IgD-negative memory B cell (primary cell): ENCODE measurements around the gene LY86. TPM values are rescaled to one million over a fixed set of nuclear protein-coding genes. Genes with fewer than 3 reads are reported as not detected.
A peak's percentile ranks its signal among the peaks of the same experiment; 100 is the strongest.

Experiments
- H3K27ac Mint-ChIP-seq, 3 donors: one replicate each; pipeline ENCODE4 v1.8.0; 2020 to 2022; ENCODE audit warnings: mild to moderate bottlenecking in 3 of 3, mixed read lengths in 3 of 3, moderate library complexity in 1 of 3
- H3K27me3 Mint-ChIP-seq: one replicate; pipeline ENCODE4 v1.8.0; 2021; ENCODE audit warnings: mixed read lengths
- H3K36me3 Mint-ChIP-seq: one replicate; pipeline ENCODE4 v1.8.0; 2020; ENCODE audit warnings: mild to moderate bottlenecking, mixed read lengths
- H3K4me1 Mint-ChIP-seq, 3 donors: one replicate each; pipeline ENCODE4 v1.8.0; 2020 to 2022; ENCODE audit warnings: mixed read lengths in 3 of 3, mild to moderate bottlenecking in 1 of 3
- H3K4me3 Mint-ChIP-seq, 4 donors: one replicate each; pipeline ENCODE4 v1.8.0; 2020 to 2022; ENCODE audit warnings: mild to moderate bottlenecking in 4 of 4, mixed read lengths in 4 of 4, moderate library complexity in 3 of 4
- H3K9me3 Mint-ChIP-seq, 3 donors: one replicate each; pipeline ENCODE4 v1.8.0; 2020 to 2021; ENCODE audit warnings: mixed read lengths in 3 of 3, mild to moderate bottlenecking in 1 of 3
- polyA plus RNA-seq: library from polyadenylated mRNA; unstranded; fragments of 300-500 nt; fragmentation: Illumina TruSeq; gene quantifications from one replicate; pipeline ENCODE4 v1.2.3, GENCODE V29; 2021

Gene LY86
- polyA plus RNA-seq, 1 donor from 2014 or later = 394 TPM

DNA sequence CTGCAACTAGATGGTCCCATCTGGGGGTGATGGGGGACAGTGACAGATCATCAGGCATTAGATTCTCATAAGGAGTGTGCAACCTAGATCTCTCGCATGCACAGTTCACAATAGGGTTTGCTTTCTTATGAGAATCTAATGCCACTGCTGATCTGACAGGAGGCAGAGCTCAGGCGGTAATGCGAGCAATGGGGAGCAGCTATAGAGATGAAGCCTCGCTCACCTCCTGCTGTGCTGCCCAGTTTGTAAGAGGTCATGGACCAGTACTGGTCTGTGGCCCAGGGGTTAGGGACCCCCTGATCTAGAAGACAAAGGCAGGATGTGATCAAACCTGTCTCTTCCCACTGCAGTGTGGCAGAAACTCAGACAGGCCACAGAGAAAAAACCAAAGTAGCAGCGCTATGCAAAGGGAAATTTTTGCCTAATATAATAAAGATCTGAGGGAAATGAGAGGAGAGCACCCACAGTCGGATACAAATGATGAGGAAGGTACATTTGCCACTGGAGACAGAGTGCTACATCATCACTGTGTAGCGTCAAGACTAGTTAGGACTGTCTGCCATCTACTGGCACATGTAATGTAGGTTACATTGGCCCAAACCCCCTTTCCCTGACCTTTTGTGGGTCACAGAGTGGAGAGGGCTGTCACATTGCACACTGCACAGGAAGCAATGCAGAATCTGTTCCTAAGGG is 4.1 kb upstream of the LY86 start:
- no peaks in the 10 kb centered on the region for H3K27me3 Mint-ChIP-seq
- H3K27ac Mint-ChIP-seq = peak overlapping the region in 1 of 3 donors; percentile 49
- H3K4me1 Mint-ChIP-seq = peaks cover 41 to 65% (median 50%) of the 10 kb centered on the region in 3 donors
- H3K4me3 Mint-ChIP-seq = peak overlapping the region in 3 of 4 donors; percentile 27 to 75 (median 54)
- H3K9me3 Mint-ChIP-seq = no peaks in the 10 kb centered on the region
- peaks cover 12% of the 10 kb centered on the region for H3K36me3 Mint-ChIP-seq

GRCh38 chr6:6585003-6585311 is 3.6 kb upstream of the LY86 start:
- Mint-ChIP-seq H3K4me1 (peaks cover 37 to 63% (median 47%) of the 10 kb centered on the region in 3 donors), H3K27ac (peak overlapping the region in 1 of 3 donors; percentile 49), H3K36me3 (peaks cover 9% of the 10 kb centered on the region), H3K9me3 (no peaks in the 10 kb centered on the region), H3K4me3 (peak overlapping the region in 2 of 4 donors; percentile 54 to 75), H3K27me3 (no peaks in the 10 kb centered on the region)

GRCh38 chr6:6586167-6586566 is 2.4 kb upstream of the LY86 start:
- Mint-ChIP-seq H3K9me3 (no peaks in the 10 kb centered on the region), H3K27ac (peak overlapping the region; percentile 89 to 98 (median 96)), H3K4me3 (peak overlapping the region; percentile 85 to 99 (median 96)), H3K27me3 (no peaks in the 10 kb centered on the region), H3K36me3 (peaks cover 4% of the 10 kb centered on the region), H3K4me1 (peaks cover 36 to 70% (median 54%) of the 10 kb centered on the region in 3 donors)

DNA sequence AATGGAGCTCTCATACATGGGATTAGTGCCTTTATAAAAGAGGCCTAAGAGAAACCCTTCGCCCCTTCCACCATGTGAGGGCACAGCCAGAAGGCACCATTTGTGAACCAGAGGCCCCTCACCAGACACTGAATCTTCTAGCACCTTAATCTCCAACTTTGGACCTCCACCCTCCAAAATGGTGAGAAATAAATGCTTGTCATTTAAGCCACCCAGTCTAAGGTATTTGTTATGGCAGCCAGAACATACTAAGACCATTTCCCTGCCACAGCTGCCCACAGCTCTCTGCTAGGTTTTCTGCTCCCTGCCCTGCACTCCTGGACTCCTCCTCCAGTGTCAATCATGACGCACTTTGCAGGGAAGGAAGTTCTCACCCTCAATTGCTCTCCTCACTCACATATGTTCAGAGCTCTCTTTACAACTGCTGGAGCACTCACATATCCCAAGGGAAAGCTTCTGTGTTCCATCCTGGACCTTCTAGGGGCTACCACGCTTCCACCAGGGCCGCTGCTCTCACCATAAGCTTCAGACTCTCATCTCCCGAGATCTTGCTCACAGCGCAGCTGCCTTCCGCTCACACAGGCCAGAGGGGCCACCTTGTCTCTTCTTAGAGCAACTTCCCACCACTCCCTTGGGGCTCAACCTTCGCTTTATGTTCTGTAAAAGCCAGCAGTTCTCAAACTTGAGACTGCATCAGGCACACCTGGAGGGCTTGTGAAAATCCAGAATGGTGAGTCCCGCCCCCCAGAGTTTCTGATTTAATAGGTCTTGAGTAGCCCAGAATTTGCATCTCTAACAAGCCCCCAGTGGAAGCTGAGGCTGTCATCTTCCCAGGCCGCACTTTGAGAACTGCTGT is 1.6 kb upstream of the LY86 start:
- peaks cover 44 to 73% (median 59%) of the 10 kb centered on the region in 3 donors for H3K4me1 Mint-ChIP-seq
- H3K9me3 Mint-ChIP-seq = no peaks in the 10 kb centered on the region
- peak overlapping the region; percentile 89 to 98 (median 96) for H3K27ac Mint-ChIP-seq
- H3K27me3 Mint-ChIP-seq = no peaks in the 10 kb centered on the region
- peak overlapping the region; percentile 85 to 99 (median 96) for H3K4me3 Mint-ChIP-seq
- peaks cover 3% of the 10 kb centered on the region for H3K36me3 Mint-ChIP-seq

DNA sequence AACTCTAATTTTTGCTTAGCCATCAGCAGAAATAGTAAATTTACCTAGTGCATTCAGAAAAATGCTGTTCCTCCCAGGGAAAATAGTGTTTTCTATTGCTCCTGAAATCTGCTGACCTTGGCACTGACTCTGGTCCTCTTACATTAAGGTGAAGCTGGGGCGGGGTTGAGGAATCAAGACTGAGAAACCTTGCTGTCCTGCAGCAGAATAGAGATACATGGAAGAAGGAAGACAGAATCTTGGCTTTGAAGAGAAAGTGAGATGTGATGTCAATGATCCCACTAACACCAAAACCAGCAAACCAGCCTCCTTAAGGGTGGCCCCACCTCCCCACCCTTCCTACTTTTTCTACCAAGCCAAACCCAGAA is 840 bp upstream of the LY86 start:
- H3K27ac Mint-ChIP-seq = peak overlapping the region; percentile 89 to 98 (median 96)
- no peaks in the 10 kb centered on the region for H3K27me3 Mint-ChIP-seq
- H3K4me3 Mint-ChIP-seq = peak overlapping the region; percentile 85 to 99 (median 96)
- peaks cover 51 to 78% (median 65%) of the 10 kb centered on the region in 3 donors for H3K4me1 Mint-ChIP-seq
- no peaks in the 10 kb centered on the region for H3K9me3 Mint-ChIP-seq
- peaks cover 7% of the 10 kb centered on the region for H3K36me3 Mint-ChIP-seq

DNA sequence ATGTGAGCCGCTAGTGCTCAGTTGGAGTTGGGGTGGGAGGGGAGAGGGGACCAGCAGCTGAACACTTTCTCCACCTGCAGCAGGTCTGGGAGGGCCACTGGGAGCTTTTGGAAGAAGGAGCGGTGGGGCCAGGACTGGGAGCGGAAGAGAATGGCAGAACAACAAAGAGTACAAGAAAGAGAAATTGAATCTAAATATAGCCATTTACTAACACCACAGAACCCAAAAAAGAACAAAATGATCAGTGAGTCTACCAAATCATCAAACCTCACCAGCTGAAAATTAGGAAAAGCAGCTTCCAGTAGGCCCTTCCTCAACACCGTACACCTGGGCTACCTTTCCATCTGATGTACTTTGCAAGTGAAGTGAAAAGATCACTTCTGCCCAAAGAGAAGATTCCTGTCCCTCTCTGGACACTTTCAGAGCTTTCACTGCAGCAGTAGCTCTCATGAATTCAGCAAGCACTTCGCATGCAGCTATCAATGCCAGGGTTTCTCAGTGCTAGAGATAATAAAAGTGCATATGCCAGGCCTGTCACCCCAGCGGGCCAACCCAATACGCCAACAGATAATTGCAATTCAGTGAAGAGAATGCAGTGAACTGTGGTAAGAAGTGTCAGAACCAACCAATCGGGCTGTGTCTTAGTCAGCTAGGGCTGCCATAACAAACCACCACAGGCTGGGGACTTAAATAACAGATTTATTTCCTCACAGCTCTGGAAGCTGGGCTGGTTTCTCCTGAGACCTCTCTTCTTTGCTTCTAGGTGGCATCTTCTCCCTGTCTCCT is 597 bp downstream of the LY86 start:
- Mint-ChIP-seq H3K4me3 (peak overlapping the region; percentile 85 to 99 (median 96)), H3K36me3 (peaks cover 7% of the 10 kb centered on the region), H3K27ac (peak overlapping the region; percentile 89 to 98 (median 96)), H3K9me3 (no peaks in the 10 kb centered on the region), H3K4me1 (peaks cover 57 to 83% (median 70%) of the 10 kb centered on the region in 3 donors), H3K27me3 (no peaks in the 10 kb centered on the region)

- Mint-ChIP-seq H3K27me3 (no peaks in the 10 kb centered on the region), H3K4me1 (peaks cover 57 to 83% (median 70%) of the 10 kb centered on the region in 3 donors), H3K4me3 (peak overlapping the region; percentile 85 to 99 (median 94)), H3K27ac (peak overlapping the region; percentile 73 to 99 (median 86)), H3K9me3 (no peaks in the 10 kb centered on the region), H3K36me3 (peaks cover 8% of the 10 kb centered on the region)
Observed at GRCh38 chr6:6590530-6590929, 2.0 kb downstream of the LY86 start.

GRCh38 chr6:6591778-6592465 is 3.4 kb downstream of the LY86 start:
- no peaks in the 10 kb centered on the region for H3K9me3 Mint-ChIP-seq
- H3K27me3 Mint-ChIP-seq = no peaks in the 10 kb centered on the region
- peaks cover 11% of the 10 kb centered on the region for H3K36me3 Mint-ChIP-seq
- H3K4me3 Mint-ChIP-seq = peak overlapping the region; percentile 85 to 99 (median 94)
- H3K4me1 Mint-ChIP-seq = peaks cover 62 to 84% (median 70%) of the 10 kb centered on the region in 3 donors
- H3K27ac Mint-ChIP-seq = peak overlapping the region; percentile 86 to 99 (median 96)

- peaks cover 60 to 81% (median 67%) of the 10 kb centered on the region in 3 donors for H3K4me1 Mint-ChIP-seq
- peaks cover 12% of the 10 kb centered on the region for H3K36me3 Mint-ChIP-seq
Observed at GRCh38 chr6:6592826-6593475, 4.4 kb downstream of the LY86 start.

GRCh38 chr6:6593867-6594468 is 5.4 kb downstream of the LY86 start:
- Mint-ChIP-seq H3K9me3 (no peaks in the 10 kb centered on the region), H3K27ac (peak overlapping the region; percentile 86 to 99 (median 96)), H3K4me3 (peak overlapping the region in 3 of 4 donors; percentile 61 to 99 (median 85)), H3K4me1 (peaks cover 61 to 84% (median 72%) of the 10 kb centered on the region in 3 donors), H3K36me3 (peaks cover 15% of the 10 kb centered on the region), H3K27me3 (no peaks in the 10 kb centered on the region)

More at GRCh38 chr6:6592826-6593475, 4.4 kb downstream of the LY86 start:
- peak overlapping the region; percentile 86 to 99 (median 96) for H3K27ac Mint-ChIP-seq
- H3K9me3 Mint-ChIP-seq = no peaks in the 10 kb centered on the region
- peak overlapping the region; percentile 61 to 99 (median 88) for H3K4me3 Mint-ChIP-seq
- no peaks in the 10 kb centered on the region for H3K27me3 Mint-ChIP-seq

DNA sequence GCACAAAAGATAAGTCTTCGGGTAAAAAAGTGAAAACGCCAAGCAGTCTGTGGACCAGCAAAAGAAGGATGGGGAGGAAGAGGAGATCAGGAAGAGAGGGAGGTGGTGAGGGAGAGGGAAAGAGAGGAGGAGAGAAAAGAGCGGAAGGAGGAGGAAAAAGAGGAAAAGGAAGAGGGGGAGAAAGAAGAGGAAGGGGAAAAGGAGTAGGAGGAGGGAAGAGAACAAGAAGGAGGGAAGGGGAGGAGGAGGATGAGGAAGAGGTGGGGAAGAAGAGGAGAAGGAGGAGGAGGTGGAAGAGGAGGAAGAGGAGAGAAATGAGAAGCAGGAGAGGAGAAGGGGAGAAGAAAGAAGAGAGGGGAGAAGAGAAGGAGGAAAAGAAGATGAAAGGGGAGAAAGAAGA is 6.5 kb downstream of the LY86 start:
- H3K27ac Mint-ChIP-seq = no peak overlapping the region
- H3K9me3 Mint-ChIP-seq = no peaks in the 10 kb centered on the region
- peaks cover 15% of the 10 kb centered on the region for H3K36me3 Mint-ChIP-seq
- H3K4me1 Mint-ChIP-seq = peaks cover 65 to 84% (median 76%) of the 10 kb centered on the region in 3 donors
- H3K4me3 Mint-ChIP-seq = peak overlapping the region in 1 of 4 donors; percentile 41
- no peaks in the 10 kb centered on the region for H3K27me3 Mint-ChIP-seq

DNA sequence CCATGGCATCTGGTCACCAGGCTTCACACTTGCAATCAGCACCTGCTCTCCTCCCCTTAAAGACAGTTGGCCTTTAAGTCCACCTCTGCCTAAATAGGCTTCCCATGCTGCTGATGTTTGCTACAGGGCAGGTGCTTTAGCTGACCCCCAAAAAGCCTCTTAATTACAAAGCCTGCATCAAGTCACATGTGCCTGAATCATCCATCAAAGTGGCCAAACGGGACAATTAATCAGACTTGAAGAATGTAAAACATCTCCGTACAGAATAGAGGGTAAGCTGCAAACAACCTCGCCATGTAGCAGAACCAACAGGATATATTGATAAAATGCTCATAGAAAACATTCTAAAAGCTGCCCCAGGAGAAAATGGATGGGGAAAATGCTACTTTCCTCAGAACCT is 7.4 kb downstream of the LY86 start:
- H3K27ac Mint-ChIP-seq = peak overlapping the region in 2 of 3 donors; percentile 75 to 86
- peaks cover 15% of the 10 kb centered on the region for H3K36me3 Mint-ChIP-seq
- no peaks in the 10 kb centered on the region for H3K9me3 Mint-ChIP-seq
- H3K27me3 Mint-ChIP-seq = no peaks in the 10 kb centered on the region
- peaks cover 67 to 81% (median 71%) of the 10 kb centered on the region in 3 donors for H3K4me1 Mint-ChIP-seq
- peak overlapping the region in 3 of 4 donors; percentile 6 to 58 (median 45) for H3K4me3 Mint-ChIP-seq

DNA sequence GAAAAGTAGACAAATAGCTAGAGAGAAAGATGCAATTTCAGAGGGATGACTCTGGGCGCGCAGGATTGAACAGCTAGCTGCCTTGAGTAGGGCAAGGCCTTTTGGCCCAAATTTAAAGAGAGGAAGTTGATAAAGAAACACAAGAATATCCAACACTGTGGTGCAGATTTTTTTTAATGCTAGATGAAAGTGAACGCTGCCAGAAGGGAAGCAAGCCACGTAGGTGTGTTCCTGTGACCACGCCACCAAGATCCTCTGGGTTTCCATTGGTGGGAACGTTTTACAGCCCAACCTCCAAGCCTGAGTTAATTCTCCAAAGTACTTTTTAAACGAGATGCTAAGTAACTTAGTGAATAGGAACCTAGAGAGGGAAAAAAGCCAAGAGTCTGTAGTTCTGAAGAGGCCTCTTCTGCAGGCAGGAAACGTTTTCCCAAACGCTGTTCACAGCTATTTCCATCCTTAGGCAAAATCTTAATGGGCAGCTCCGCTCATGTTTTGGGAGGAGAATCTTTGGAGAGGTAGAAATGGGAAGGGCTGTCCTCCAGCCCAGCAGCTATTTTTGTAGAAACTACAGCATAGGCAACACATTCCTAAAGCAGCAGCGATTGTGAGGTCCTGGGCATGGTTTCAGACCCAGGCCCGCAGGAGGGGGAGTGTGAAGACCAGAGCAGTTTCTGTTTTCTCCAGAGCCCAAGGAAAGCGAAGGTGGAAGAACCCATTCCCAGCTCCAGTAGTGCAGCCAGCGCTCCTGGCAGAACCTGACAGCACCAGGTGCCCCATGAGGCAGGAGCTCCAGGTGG is 8.2 kb downstream of the LY86 start:
- no peaks in the 10 kb centered on the region for H3K9me3 Mint-ChIP-seq
- no peaks in the 10 kb centered on the region for H3K27me3 Mint-ChIP-seq
- peaks cover 63 to 77% (median 65%) of the 10 kb centered on the region in 3 donors for H3K4me1 Mint-ChIP-seq
- H3K27ac Mint-ChIP-seq = peak overlapping the region in 2 of 3 donors; percentile 75 to 86
- H3K36me3 Mint-ChIP-seq = peaks cover 18% of the 10 kb centered on the region
- H3K4me3 Mint-ChIP-seq = peak overlapping the region in 3 of 4 donors; percentile 6 to 52 (median 45)
